ENCODE results near the gene HMG20B.

GRCh38 chr19:3544058-3544376 lies 28.7 kb upstream of the HMG20B start:
- TF ChIP-seq POLR2AphosphoS5 (IDR thresholded peaks at IDR 0.05; ENCODE audit: insufficient read depth in 1 of 2, low read depth in 1 of 2) (no peak), CTCF (IDR thresholded peaks at IDR 0.05) (no peak), POLR2A (IDR thresholded peaks at IDR 0.05) (no peak)

Measured in vagina (tissue), 2 donors.